Activated T-cell treated with anti-CD3 and anti-CD28 coated beads, Interleukin-2, amount 50 U/mL, for 4 hours (primary cell): ENCODE results near the gene IRGC. TPM values are rescaled to one million over a fixed set of nuclear protein-coding genes. Genes with fewer than 3 reads are reported as not detected.
"Not testable (repeated sequence)": the region's sequence is repeated elsewhere in the genome, so short reads cannot be mapped to it uniquely, and the experiment has no call there.

Source experiments
- ATAC-seq, 2 donors: fragments of 200-7000 bp; cut with Tn5 transposase; one replicate each; pipeline ENCODE4 v1.10.0; 2021
- DNase-seq: peaks from one replicate; pipeline ENCODE4 v3.0.0-alpha.2; 2020
- H3K27me3 Mint-ChIP-seq: one replicate; pipeline ENCODE4 v1.8.0; 2021; ENCODE audit warnings: low read depth, mixed read lengths
- H3K36me3 Mint-ChIP-seq: one replicate; pipeline ENCODE4 v1.8.0; 2022; ENCODE audit warnings: mixed read lengths; ENCODE audit not compliant: insufficient read depth
- H3K4me1 Mint-ChIP-seq: one replicate; pipeline ENCODE4 v1.8.0; 2021; ENCODE audit warnings: low read depth, mixed read lengths
- H3K4me3 Mint-ChIP-seq: one replicate; pipeline ENCODE4 v1.8.0; 2021; ENCODE audit warnings: mild to moderate bottlenecking, moderate library complexity, mixed read lengths
- H3K9me3 Mint-ChIP-seq: one replicate; pipeline ENCODE4 v1.8.0; 2021; ENCODE audit warnings: mixed read lengths
- total RNA-seq, 3 donors: library from RNA; stranded (reverse); gene quantifications; one replicate each; pipeline ENCODE4 v1.2.1, GENCODE V29; 2021

Gene IRGC
- total RNA-seq, 3 donors from 2014 or later = not detected

DNA sequence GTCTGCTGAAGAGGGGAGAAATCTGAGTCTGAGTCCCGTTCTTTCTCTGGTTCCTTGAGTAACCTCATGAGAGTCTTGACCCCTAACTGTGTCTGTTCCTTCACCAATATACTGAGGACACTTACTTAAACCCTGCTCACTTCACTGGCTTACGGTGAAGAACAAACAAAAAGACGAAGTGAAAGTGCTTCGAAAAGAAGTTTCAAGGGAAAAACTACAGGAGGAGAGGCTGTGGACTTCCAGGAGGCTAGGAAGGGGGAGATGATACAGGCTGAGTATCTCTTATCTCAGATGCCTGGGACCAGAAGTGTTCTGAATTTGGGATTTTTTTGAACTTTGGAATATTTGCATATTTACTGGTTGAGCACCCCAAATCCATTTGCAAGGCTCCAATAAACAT lies 32.8 kb downstream of the IRGC start:
- Mint-ChIP-seq H3K9me3 (no peaks in the 10 kb centered on the region), H3K36me3 (peaks cover 56% of the 10 kb centered on the region), H3K4me3 (no peak overlapping the region), H3K4me1 (peaks cover 50% of the 10 kb centered on the region), H3K27me3 (no peaks in the 10 kb centered on the region)
- no peak for DNase-seq
- ATAC-seq = no peak

DNA sequence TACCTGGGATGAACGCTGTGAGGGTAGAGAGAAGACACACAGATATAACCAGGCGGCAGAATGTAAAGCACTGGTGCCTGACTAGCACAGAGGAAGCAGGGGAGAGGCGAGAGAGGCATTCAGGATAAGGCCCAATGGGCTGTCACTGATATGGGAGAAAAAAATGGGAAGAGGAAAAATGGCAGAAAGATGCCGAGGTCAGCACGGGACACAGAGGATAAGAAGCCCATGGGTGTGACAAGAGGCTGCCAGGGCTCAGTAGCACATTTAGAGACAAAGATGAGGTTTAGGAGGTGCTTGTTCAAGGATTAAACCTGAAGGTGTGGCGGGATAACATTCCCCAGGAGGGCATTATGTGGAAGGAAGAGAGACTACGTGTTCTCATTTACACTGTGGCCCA lies 33.3 kb downstream of the IRGC start:
- no peaks in the 10 kb centered on the region for H3K9me3 Mint-ChIP-seq
- ATAC-seq (no peak), DNase-seq (no peak)
- H3K27me3 Mint-ChIP-seq = no peaks in the 10 kb centered on the region
- peaks cover 54% of the 10 kb centered on the region for H3K4me1 Mint-ChIP-seq
- no peak overlapping the region for H3K4me3 Mint-ChIP-seq
- H3K36me3 Mint-ChIP-seq = peaks cover 52% of the 10 kb centered on the region

DNA sequence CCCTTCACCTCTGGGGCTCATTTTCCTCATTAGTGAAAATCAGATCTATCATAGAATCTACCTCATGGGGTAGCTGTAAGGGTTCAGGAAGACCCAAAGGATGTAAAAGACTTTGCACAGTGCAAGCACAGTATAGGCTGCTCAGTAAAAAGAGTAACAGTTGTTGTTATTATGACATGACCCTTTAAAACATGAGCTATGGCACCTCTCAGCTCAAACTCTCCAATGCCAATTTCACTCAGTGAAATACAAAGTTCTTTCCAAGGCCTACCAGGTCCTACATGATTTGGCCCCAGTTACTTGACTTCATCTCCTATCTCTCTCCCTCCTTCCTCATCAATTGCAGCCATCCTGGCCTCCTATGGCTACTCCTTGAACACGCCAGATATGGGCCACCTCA lies 34.0 kb downstream of the IRGC start:
- no peak overlapping the region for H3K4me3 Mint-ChIP-seq
- H3K36me3 Mint-ChIP-seq = peaks cover 47% of the 10 kb centered on the region
- no peak for ATAC-seq
- H3K9me3 Mint-ChIP-seq = no peaks in the 10 kb centered on the region
- no peak for DNase-seq
- H3K4me1 Mint-ChIP-seq = peaks cover 55% of the 10 kb centered on the region
- no peaks in the 10 kb centered on the region for H3K27me3 Mint-ChIP-seq

DNA sequence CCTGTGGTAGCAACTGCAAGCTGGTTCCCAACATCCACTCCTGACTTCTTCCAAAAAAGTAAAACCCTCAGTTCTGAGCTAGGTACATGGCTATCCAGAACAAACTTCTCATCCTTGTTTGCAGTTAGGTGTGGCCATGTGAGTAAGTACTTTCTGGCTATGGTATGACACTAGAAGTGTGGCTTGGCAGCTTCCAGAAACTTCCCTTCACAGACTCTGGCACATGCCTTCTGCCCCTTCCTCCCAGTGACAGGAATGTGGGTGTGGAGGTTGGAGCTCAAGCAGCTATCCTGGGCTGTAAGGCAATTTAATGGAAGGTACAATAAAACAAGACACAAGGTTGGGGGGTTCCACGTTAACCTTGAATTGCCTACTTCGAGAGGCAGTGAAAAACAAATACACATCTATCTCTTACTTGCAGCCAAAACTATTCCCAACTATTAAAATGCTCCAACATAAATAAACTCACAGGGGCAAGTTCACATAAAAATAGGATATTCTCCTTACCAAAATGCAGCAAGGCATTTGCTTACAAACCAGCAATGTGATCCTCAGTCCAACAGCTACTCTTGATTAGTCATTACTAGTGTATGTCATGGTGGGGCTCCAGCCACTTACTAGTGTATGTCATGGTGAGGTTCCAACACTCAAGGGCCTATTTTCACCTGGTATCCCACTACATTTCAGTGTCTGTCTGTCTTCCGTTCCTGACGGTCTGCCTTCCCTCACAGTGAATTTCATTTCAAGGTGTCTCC lies 35.8 kb downstream of the IRGC start:
- H3K36me3 Mint-ChIP-seq = peaks cover 34% of the 10 kb centered on the region
- H3K9me3 Mint-ChIP-seq = no peaks in the 10 kb centered on the region
- peaks cover 59% of the 10 kb centered on the region for H3K4me1 Mint-ChIP-seq
- DNase-seq = no peak
- no peak for ATAC-seq
- H3K4me3 Mint-ChIP-seq = peak overlapping the region; percentile 7
- H3K27me3 Mint-ChIP-seq = no peaks in the 10 kb centered on the region

DNA sequence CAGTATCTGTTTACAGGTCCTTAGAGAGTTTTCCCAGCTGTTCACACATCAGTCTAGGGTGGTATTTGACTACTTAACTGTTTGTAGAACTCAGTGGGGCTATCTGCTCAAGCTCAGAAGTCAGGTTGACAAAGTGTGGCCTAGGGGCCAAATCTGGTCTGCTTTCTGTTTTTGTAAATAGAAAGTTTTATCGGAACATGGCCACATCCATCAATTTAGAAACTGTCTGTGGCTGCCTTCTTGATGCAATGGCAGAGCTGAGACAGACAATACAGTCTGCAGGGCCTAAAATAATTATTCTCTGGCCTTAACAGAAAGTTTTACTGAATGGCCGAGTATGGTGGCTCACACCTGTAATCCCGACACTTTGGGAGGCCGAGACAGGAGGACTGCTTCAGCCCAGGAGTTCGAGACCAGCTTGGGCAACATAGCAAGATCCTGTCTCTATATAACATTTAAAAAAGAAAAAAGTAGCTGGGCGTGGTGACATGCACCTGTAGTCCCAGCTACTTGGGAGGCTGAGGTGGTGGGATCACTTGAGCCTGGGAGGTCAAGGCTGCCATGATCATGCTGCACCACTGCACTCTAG lies 36.5 kb downstream of the IRGC start:
- DNase-seq (no peak), ATAC-seq (no peak)
- Mint-ChIP-seq H3K9me3 (no peaks in the 10 kb centered on the region), H3K4me3 (peak overlapping the region; percentile 97), H3K36me3 (peaks cover 31% of the 10 kb centered on the region), H3K4me1 (peaks cover 60% of the 10 kb centered on the region), H3K27me3 (no peaks in the 10 kb centered on the region)

DNA sequence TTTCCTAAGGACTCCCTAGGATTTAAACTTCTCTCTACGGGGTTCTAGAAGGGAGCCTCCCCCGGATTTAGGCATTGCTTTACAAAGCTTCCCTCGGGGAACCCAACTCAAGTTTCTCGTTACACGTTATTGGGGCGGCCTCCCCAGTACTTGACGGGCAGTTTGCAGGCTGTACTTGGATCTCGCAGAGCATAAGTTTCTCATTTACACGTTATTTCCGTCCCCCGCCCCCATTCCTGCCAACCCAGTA lies 38.3 kb downstream of the IRGC start:
- ATAC-seq = no peak

DNA sequence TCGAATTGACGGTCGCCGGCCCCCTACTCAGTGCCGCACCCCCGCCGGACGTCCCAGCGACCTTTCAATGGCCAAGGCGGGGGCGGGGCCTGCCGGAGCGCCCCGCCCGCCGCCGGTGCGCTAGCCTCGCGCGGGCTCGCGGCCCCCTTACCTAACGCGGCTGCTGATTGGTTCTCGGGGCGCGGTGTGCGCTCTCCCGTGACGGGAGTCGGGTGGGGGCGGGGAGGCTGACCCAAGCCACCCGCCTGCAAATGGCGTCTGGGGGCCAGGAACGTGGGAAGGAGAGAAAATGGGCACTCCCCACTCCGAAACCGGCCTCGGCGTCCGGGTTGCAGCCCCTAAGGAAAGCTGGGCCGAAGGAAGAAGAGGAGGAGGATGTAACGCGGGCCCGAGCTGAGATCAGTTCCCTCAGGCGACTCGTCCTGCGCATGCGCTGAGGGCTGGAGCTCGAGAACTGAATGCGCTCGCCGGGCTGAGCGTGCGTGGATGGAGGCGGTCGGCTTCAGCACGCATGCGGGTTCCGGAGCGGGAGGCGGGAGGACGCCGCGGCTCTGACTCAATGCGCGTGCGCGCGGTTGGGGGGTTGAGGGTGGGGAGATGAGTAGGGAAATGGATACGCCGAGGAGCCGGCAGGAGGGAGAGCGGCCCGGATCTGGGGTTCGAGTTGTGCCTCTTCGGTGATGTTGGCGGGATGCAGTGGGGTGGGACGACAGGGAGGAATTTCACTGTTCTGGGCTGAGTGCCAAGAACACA lies 38.8 kb downstream of the IRGC start, which contains the start of gene SMG9:
Gene SMG9 (minus strand): TSS at position 460 of the 753 bp plus-strand sequence. CDS start 4,221 bp downstream, outside the sequence.
- Mint-ChIP-seq H3K9me3 (no peaks in the 10 kb centered on the region), H3K4me1 (peaks cover 58% of the 10 kb centered on the region), H3K36me3 (peaks cover 16% of the 10 kb centered on the region), H3K4me3 (peak within 1 kb of the TSS; percentile 97), H3K27me3 (no peaks in the 10 kb centered on the region)
- DNase-seq (peak; percentile 98), ATAC-seq (peak; percentile 84 to 85)

More for the DNA sequence above, 38.3 kb downstream of the IRGC start:
- H3K27me3 Mint-ChIP-seq = no peaks in the 10 kb centered on the region
- H3K4me1 Mint-ChIP-seq = peaks cover 54% of the 10 kb centered on the region
- H3K9me3 Mint-ChIP-seq = no peaks in the 10 kb centered on the region
- H3K4me3 Mint-ChIP-seq = peak overlapping the region; percentile 97
- DNase-seq = no peak
- peaks cover 17% of the 10 kb centered on the region for H3K36me3 Mint-ChIP-seq

DNA sequence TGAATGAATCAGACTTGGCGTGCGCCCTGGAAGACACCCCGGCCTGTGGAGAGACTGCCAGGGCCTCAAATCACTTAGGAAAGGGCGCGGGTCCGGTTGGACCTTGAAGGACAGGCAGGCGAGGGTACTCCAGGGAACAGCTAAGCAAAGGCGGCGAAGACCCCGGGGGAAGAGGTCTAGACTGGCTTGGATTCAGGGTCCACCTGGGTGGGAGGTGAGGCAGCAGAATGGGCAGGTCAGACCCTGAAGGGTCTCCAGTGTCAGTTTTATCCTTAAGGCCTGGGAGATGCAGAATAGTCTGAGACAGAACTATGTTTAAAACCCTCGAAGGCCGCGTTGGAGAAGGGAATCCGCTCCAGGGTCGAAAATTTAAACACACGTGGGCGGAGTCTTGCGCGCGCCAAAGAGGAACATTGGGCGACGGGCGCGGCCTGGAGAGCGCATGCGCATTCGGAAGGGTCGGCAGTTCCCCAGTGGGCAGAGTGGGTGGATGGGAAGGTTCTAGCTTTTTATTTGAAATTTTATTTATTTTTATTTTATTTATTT lies 39.5 kb downstream of the IRGC start:
- peaks cover 9% of the 10 kb centered on the region for H3K36me3 Mint-ChIP-seq
- peaks cover 55% of the 10 kb centered on the region for H3K4me1 Mint-ChIP-seq
- H3K9me3 Mint-ChIP-seq = no peaks in the 10 kb centered on the region
- H3K27me3 Mint-ChIP-seq = no peaks in the 10 kb centered on the region
- H3K4me3 Mint-ChIP-seq = peak overlapping the region; percentile 97
- DNase-seq (peak; percentile 71), ATAC-seq (no peak)

DNA sequence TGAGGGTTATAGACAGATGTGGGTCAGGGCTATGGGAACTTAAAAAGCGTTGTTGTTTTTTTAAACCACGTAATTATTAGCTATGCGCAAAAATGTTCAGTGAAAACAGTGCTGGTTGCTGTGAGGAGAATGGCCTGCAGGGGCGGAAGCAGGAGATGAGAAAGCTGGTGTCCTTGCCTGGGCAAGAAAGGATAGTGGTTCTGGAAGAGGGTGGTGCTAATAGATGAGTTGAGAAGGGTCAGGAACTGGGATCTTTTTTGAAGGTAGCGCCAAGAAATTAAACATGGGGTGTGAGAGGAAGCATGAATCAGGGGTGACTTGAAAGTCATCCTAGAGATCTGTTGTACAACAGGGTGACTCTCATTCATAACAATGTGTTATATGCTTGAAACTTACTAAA lies 43.6 kb downstream of the IRGC start:
- no peak for ATAC-seq
- H3K9me3 Mint-ChIP-seq = no peaks in the 10 kb centered on the region
- H3K4me3 Mint-ChIP-seq = no peak overlapping the region
- H3K4me1 Mint-ChIP-seq = peaks cover 50% of the 10 kb centered on the region
- peaks cover 4% of the 10 kb centered on the region for H3K36me3 Mint-ChIP-seq
- no peak for DNase-seq
- H3K27me3 Mint-ChIP-seq = no peaks in the 10 kb centered on the region

DNA sequence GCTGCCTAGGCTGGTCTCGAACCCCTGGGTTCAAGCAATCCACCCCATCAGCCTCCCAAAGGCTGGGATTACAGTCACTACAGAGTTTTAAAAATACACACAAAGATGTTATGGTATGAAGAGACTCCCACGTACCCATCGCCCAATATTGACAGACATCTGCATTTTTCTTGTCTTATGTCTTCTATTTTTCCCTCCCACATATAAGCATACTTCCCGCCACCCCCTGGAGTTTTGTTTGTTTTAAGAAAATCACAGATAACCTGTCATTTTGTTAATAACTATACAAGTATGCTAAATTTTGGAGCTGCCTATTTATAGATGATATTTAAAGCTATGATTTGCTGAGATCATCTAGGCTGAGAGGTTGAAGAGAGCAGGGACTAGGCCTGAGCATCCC lies 45.1 kb downstream of the IRGC start:
- Mint-ChIP-seq H3K36me3 (peaks cover 4% of the 10 kb centered on the region), H3K27me3 (no peaks in the 10 kb centered on the region), H3K4me3 (no peak overlapping the region), H3K4me1 (peaks cover 58% of the 10 kb centered on the region), H3K9me3 (no peaks in the 10 kb centered on the region)
- ATAC-seq (no peak), DNase-seq (no peak)

DNA sequence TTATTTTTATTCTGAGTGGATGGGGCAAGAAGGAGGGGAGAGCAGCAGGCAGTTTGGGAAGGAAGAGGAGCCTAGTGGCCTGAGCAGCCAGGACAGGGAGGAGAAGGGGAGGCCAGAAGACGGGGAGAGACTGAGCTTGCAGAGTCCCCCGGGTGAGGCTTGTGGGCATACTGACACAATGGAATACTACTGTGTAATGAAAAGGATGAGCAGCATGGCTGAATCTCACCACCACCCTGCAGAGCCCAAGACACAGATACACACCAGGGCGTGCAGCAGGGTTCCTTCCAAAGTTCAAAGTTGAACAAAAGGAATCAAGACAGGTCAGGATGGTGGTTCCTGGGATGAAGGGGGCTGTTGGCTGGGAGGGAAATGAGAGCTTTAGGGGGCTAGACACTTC lies 46.9 kb downstream of the IRGC start:
- ATAC-seq (no peak), DNase-seq (no peak)
- H3K27me3 Mint-ChIP-seq = no peaks in the 10 kb centered on the region
- no peaks in the 10 kb centered on the region for H3K9me3 Mint-ChIP-seq
- H3K4me1 Mint-ChIP-seq = peaks cover 62% of the 10 kb centered on the region
- peaks cover 14% of the 10 kb centered on the region for H3K36me3 Mint-ChIP-seq
- no peak overlapping the region for H3K4me3 Mint-ChIP-seq

DNA sequence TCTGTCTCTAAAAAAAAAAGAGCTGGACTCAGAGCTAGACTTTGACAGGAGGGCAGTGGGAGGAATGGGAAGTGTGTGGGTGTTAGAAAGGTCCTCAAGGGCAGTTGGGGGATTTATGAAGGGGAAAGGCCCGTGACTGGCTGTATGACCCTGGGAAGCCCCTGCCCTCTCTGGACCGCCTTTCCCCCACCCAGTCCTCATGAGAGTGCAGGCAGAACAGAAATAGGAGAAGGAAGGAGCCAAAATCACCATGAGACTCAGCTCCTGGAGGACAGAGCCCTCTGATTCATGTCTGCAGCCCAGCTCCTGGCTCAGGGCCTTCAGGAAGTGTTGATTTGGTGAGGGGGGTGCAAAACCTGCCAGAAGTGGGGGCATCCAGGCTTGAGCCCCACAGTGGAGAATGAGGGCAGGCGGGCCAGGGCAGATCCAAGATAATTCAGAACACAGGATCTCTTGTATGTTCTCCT lies 47.6 kb downstream of the IRGC start:
- H3K4me1 Mint-ChIP-seq = peaks cover 64% of the 10 kb centered on the region
- DNase-seq (no peak), ATAC-seq (no peak)
- no peaks in the 10 kb centered on the region for H3K9me3 Mint-ChIP-seq
- no peaks in the 10 kb centered on the region for H3K27me3 Mint-ChIP-seq
- peaks cover 15% of the 10 kb centered on the region for H3K36me3 Mint-ChIP-seq
- no peak overlapping the region for H3K4me3 Mint-ChIP-seq

DNA sequence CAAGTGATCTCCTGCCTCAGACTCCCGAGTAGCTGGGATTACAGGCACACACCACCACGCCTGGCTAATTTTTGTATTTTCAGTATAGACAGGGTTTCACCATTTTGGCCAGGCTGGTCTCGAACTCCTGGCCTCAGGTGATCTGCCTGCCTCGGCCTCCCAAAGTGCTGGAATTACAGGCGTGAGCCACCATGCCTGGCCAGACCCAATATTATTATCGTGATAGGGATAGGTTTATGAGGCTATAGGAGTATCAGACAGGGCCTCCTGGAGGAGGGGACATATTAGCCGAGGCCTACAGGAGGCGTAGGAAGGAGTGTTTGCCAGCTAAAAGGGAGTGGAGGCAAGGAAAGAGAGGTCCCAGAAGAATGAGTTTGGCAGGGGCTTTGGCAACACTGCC lies 48.8 kb downstream of the IRGC start:
- peaks cover 23% of the 10 kb centered on the region for H3K36me3 Mint-ChIP-seq

DNA sequence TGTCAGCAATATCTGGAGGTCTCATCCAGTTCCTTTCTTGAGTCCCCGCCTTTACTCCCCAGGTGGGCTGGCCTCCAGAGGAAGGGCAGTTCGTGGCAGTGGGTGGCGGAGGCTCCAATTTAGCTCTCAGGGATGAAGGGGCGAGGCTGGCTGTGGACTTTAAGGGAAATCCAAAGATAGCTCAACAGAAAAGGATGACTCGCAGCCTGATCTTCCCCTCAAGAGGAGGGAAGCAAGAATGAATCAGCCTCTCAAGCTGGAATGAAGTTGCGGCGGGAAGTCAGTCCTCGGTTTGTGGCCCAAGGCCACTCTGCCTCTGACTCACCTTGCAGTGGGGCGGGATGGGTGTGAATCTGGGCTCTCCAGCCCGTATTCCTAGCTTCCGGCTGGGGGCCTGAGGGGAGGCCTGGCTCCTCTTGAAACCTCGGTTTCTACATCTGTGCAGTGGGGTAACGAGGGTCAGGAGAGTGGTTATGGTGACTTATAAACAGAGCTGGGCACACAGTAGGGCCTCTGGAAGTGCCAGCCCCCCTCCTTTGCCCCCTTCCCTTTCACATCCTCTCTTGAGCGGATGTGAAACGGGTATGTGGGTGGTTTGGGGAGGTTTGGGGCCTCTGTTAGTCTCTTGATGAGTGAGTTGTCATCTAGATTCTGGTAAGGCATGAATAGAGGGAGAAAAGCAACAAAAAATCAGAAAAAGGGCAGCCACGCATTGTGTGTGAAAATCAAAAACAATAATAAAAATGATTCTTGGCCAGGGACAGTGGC lies 49.4 kb downstream of the IRGC start:
- Mint-ChIP-seq H3K27me3 (no peaks in the 10 kb centered on the region), H3K4me3 (peak overlapping the region; percentile 67), H3K36me3 (peaks cover 28% of the 10 kb centered on the region), H3K4me1 (peaks cover 65% of the 10 kb centered on the region), H3K9me3 (no peaks in the 10 kb centered on the region)
- peak; percentile 88 for ATAC-seq
- peak; percentile 64 for DNase-seq

More for the DNA sequence above, 48.8 kb downstream of the IRGC start:
- Mint-ChIP-seq H3K4me1 (peaks cover 64% of the 10 kb centered on the region), H3K4me3 (peak overlapping the region; percentile 67)
- not testable (repeated sequence) for ATAC-seq, DNase-seq, H3K27me3 Mint-ChIP-seq, H3K9me3 Mint-ChIP-seq
